LHCN-M2 (cell line): ENCODE results near the gene YTHDF1. TPM values are rescaled to one million over a fixed set of nuclear protein-coding genes. Genes with fewer than 3 reads are reported as not detected.
A peak's percentile ranks its signal among the peaks of the same experiment; 100 is the strongest.

ENCODE experiments used
- DNase-seq: peaks from one replicate; pipeline ENCODE4 v3.0.0-alpha.2; 2012; ENCODE audit warnings: low read depth
- total RNA-seq: library from RNA; depleted of rRNA; stranded (reverse); fragments of >200 nt; gene quantifications from 2 replicates; pipeline ENCODE4 v1.2.3, GENCODE V29; 2014

Gene YTHDF1
- total RNA-seq, 1 experiment from 2014 or later, result 23.8 TPM

- no peak for DNase-seq
Measured at GRCh38 chr20:63210011-63210605, 5.8 kb downstream of the YTHDF1 start.

GRCh38 chr20:63208346-63208909 is 7.5 kb downstream of the YTHDF1 start:
- DNase-seq, result no peak

DNA sequence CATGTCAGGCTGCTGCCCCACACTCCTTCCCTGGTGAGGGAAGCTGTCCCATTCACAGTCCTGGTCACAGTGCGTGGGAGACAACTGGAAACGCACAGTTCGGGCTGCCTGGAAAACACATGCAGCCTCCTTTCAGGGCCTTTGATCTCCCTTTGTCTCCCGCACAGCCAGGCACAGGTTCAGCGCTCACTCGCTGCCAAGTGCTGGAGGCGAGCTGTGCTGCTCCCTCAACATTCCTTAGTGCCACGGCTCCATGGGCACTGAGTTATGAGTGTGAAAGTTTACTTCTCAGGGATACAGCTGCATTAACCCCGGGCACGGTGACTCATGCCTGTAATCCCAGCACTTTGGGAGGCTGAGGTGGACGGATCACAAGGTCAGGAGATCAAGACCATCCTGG is 9.1 kb downstream of the YTHDF1 start:
- DNase-seq, result peak; percentile 75

- DNase-seq, result no peak
Measured at GRCh38 chr20:63205896-63206295, 10.0 kb downstream of the YTHDF1 start.

GRCh38 chr20:63204362-63204761 is 11.6 kb downstream of the YTHDF1 start:
- DNase-seq, result no peak

DNA sequence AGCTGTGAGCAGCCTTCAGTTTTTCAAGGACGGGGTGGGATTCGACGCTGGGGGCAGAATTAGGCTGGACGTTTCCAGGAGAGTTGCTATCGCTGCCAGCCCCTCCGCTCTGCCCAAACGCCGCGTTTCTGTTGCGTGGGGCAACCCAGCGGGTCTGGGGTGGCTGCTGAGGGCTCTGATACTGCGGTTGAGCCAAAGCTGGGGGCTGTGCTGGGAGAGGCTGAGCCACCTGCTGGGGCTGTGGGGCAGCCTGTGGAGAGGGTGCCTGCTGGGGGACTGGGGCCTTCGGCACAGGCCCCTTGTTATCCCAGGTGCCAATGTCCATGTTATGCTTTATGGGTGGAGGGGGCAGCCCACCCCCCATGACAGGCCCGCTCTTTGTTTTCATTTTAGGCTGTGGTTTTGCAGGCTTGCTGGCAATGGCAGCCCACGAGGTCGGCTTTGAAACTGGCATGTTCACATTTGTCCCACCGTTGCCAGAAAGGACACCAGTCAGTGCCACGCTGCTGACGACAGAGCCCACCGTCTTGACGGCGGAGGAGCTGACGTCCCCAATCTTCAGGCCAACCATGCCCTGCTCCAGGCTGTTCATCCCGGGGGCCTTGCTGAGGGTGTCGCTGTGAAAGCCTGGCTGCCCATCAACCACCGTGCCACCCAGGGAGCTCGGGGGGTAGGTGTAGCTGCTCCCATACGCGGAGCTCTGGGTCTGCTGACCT is 13.0 kb downstream of the YTHDF1 start:
- DNase-seq, result no peak

DNA sequence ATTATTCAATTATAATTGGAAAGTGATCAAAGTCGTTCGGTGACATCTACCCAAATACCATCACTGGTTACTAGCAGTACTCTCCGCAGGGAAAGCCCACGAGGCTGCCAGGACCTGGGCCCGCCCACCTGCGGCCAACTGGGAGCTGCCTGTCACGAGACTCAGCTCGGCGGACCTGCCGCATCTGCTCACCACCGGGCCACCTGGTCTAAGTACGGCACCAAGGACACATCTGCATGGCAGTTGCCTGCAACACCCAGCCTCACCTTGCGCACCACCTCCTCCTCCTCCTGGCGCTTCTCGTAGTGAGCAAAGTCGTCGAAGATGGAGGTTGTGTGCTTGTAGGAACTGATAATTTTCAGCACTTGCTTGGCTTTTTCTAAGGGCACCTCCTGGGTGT is 13.9 kb downstream of the YTHDF1 start:
- no peak for DNase-seq

DNA sequence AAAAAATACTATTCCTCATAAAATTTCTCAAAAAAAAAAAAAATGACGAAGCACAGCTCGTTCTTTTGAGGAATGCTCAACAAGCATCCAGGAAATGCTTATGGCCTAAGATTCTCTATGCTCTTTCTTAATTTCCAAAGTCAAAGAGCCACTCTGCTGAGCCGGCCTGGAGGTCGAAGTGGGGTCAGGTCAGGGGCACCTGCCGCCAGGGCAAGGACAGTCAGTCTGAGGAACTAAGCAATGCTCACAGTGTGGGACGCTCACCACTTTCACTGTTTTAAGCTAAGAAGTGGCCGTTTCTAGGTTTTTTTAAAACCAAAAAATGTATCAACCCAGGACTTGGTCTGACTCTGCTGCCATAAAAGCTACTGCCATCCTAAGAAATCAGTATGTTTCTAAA is 17.3 kb downstream of the YTHDF1 start:
- DNase-seq, result no peak

- DNase-seq, result peak; percentile 38
Measured at GRCh38 chr20:63196768-63197470, 19.0 kb downstream of the YTHDF1 start.

GRCh38 chr20:63194797-63195173 is 21.1 kb downstream of the YTHDF1 start:
- DNase-seq, result no peak

DNA sequence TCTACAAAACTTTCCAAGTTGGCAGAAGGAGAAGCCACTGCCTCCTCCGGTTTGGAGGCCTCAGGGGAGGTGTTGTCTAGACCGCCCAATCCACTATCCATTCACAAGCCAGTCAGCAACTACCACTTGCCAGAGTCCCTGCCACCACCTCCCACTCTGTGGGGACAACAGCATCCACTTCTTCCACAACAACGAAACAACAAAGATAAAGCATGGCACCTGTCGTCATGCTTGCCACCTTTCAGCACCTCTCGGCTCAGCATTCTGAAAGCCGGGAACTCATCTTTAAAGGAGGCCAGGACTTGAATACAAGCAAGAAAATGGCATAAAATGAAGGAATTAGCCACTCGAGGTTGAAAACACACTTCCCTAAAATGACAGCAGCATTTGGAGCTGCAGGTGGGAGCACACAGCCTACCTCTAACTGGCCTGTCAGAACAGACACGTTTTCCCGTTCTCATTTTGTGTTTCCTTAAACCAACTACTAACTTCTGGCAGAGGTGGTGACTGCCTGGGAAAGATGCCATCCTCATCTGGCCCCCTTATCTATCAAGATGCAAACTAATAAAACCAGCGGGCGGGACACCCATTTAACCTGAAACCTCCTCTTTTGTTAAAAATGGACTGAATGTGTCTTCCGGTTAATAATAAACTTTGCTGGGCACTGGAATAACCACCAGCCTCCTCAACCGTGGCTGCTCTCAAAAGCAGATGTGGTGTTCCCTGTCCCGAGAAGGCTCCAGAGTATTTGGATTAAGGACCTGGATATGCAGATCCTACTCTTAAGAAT is 21.7 kb downstream of the YTHDF1 start:
- no peak for DNase-seq

- no peak for DNase-seq
Measured at GRCh38 chr20:63192721-63193120, 23.2 kb downstream of the YTHDF1 start.

GRCh38 chr20:63191400-63191799 is 24.5 kb downstream of the YTHDF1 start:
- no peak for DNase-seq

GRCh38 chr20:63190828-63191227 is 25.1 kb downstream of the YTHDF1 start:
- DNase-seq, result no peak

DNA sequence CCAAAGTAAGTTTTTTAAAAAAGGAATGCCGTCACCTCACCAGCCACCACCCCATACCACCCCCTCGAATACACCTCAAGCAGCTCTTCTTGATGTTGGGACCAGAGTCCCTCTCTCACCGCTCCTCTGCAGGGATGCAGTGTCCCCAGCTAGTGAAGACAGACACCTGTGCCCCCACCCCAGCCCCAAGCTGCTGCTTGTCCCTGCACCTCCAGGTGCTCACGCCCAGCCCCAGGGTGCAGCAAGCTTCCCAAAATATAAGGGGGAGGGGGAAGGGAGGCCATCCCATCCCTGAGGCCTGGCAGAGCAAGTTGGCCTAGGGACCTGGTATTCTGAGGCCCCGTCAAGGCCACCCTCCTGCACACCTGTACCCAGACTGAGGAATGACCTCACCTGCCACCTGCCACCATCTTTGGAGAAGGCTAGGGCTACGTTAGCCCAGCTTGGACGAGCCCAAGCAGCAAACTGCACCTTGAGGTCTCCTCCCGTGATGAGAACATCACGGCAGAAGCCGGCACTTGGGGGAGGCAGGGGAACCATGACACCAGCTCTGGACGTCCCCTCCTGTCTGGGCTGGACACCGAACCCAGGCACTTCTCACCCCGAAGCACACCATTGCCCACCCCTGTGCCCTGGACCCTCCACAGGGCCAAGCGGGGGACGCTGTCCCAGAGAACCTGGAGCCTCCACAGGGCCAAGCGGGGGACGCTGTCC is 25.9 kb downstream of the YTHDF1 start:
- no peak for DNase-seq

- no peak for DNase-seq
Measured at GRCh38 chr20:63189322-63189642, 26.6 kb downstream of the YTHDF1 start.

- DNase-seq, result no peak
Measured at GRCh38 chr20:63188641-63189321, 27.1 kb downstream of the YTHDF1 start.

- no peak for DNase-seq
Measured at GRCh38 chr20:63188159-63188442, 27.8 kb downstream of the YTHDF1 start.

- no peak for DNase-seq
Measured at GRCh38 chr20:63187338-63188158, 28.4 kb downstream of the YTHDF1 start.
